IPS-18c (cell line): ENCODE measurements around the gene COG6.

ENCODE experiments used
- H3K4me3 ChIP-seq: 2 replicates; pipeline ENCODE4 v1.7.0; 2013; ENCODE audit warnings: low read depth, mild to moderate bottlenecking, low read length, moderate library complexity; ENCODE audit not compliant: insufficient read depth
- H3K9me3 ChIP-seq: one replicate; pipeline ENCODE4 v1.6.1; 2013; ENCODE audit warnings: mild to moderate bottlenecking, low read length, moderate library complexity; ENCODE audit not compliant: control insufficient read depth, insufficient read depth

Gene COG6

DNA sequence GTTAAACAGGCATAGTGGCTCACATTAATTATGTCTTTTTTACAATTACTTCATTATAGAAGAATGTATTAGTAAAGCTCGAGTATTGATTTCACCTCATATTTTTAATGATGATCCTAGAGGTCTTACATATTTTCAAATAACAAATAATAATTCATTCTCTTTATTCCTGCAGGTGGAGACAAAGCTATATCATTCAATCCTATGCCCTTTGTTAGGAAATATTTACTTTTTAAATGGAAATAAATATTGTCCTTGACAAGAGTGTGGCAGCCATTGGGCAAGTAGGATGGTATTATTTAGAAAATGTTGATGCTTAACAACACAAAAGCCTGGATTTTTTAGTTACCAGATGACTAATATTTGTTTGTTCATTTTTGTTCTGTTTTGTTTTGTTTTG is 127.6 kb downstream of the COG6 start:
- H3K9me3 ChIP-seq = no peaks in the 10 kb centered on the region
- no peak overlapping the region for H3K4me3 ChIP-seq

DNA sequence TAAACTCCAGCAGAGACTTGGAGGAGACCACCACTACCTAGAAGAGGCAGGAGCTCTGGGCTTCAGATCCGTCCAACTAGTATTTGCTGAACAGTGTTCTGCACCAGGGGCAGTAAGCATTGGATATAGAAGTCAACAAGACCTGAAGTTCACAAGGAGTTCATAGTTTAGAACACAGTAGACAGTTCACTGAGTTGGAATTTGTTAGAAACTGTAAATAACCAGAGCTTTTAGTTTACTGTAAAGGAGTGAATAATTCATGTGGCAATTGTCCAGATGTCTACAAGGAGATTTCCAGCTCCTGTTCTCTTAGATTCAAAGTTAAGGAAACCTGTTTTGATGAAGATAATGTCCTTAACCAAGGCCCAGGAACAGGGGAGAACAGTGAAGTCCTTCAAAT is 128.9 kb downstream of the COG6 start:
- Histone ChIP-seq H3K4me3 (no peak overlapping the region), H3K9me3 (no peaks in the 10 kb centered on the region)

DNA sequence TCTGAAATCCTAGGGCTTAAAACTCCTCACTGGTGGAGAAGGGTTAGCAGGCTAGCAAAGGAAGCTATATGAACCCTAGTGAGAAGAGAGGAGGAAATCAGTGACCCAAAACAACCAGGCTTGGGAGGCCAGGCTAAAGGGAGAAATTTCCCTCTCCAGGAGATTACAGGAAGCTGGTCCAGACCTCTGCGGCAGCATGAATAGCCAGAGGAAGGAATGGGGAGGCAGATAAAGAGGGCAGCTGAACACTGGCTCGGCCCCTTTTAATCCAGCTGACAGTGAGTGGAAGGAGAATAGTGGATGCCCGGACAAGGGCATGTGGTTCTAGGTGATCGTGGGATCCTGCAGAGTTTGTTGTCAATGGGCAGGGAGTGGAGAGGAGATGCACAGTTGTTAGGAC is 130.6 kb downstream of the COG6 start:
- Histone ChIP-seq H3K9me3 (peaks cover 2% of the 10 kb centered on the region), H3K4me3 (no peak overlapping the region)

DNA sequence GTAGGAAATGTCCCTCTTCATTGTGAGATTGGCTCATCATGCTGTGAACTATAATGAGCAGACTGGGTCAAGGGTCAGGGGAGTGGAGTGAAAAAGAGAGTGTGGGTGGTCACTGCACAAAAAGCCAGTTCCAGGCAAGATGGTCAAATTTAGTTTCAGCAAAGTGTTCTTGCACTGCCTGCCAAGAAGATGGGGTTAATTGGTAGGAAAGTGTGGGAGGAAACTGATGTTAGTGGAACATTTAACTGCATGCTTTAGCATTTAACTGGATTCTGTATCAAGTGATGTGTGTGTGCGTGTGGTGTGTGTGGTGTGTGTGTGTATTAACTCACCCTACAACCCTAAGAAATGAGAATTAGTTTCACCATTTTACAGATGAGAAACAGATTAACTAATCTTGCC is 131.6 kb downstream of the COG6 start:
- Histone ChIP-seq H3K4me3 (no peak overlapping the region), H3K9me3 (peaks cover 2% of the 10 kb centered on the region)

DNA sequence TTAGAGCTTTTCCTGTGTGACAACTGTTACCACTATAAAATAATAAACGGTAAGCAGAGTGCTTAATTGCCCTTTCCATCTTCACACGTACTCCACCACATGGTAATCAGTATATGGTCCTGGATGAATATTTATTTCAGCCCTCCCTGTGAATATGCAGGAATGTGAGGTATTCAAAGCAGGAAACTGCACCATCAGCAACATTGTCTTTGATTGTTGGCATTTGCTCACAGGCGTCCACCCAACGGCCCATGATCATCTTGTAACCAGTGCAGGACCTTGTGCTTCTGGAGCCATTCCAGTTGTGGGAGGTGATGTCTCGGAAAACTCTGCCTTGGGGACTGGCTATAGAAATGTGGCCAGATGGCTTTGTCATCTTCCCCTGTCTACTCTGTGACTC is 132.6 kb downstream of the COG6 start:
- H3K9me3 ChIP-seq = peaks cover 2% of the 10 kb centered on the region
- H3K4me3 ChIP-seq = no peak overlapping the region

DNA sequence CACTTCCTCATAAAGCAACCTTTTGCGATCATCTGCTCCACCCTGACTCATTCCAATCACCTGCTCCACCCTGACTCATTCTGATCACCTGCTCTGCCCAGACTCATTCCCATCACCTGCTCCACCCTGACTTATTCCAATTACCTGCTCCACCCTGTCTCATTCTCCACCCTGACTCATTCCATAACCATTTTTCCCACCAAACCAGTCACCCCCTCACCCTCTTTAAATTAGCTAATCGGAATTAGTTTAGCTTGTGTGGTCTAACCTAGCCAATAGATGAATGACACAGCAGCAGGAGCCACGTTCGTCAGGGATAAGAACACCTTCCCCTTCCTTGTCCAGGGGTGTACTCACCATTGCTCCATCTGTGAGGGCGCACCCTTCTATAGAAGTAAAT is 134.0 kb downstream of the COG6 start:
- no peak overlapping the region for H3K4me3 ChIP-seq
- H3K9me3 ChIP-seq = peaks cover 2% of the 10 kb centered on the region
